GM12891 (cell line): ENCODE results near the gene CABLES1.

Source experiments
- POLR2A ChIP-seq: IDR thresholded peaks from 2 replicates; pipeline ENCODE4 v1.6.1; 2011; ENCODE audit warnings: low read depth, low read length, control low read depth
- POLR2AphosphoS5 ChIP-seq: IDR thresholded peaks from 2 replicates; pipeline ENCODE4 v1.6.1; 2011; ENCODE audit warnings: low read depth, low read length, control low read depth

DNA sequence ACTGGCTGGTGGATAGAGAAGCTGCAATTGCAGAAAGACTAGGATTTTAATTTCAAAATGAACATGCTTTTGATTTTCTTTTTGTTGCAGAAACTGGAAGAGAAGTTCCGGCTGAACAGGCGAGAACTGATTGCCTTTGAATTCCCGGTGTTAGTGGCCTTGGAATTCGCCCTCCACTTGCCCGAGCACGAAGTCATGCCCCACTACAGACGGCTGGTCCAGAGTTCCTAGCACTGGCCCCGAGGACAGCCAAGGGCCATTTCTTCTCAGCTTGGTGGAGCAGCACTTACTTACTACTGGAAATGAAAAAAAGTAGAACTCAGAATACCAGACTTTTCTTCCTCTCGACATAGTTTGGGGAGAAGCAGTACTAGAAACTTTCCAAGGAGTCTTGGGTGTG is 121.9 kb downstream of the CABLES1 start:
- TF ChIP-seq POLR2A (no peak), POLR2AphosphoS5 (no peak)
